AG04449 (cell line): Measurements from ENCODE around the gene FKBP8.

Experiments used
- CTCF ChIA-PET: fragments of 350-600 bp; formaldehyde crosslinking; extraction: SDS; loops from one replicate; lab custom pipeline; 2021; ENCODE audit warnings: antibody characterized with exemption; lab: Yijun Ruan, JAX
- POLR2A ChIA-PET: fragments of 400-600, 350-600 bp; formaldehyde crosslinking; extraction: SDS; loops from one replicate; lab custom pipeline; 2020; ENCODE audit warnings: antibody characterized with exemption, inconsistent platforms; lab: Yijun Ruan, JAX
- DNase-seq: peaks from one replicate; pipeline ENCODE4 v3.0.0-alpha.2; 2010; ENCODE audit warnings: low read depth, low spot score
- H3K4me3 ChIP-seq: 2 replicates; pipeline ENCODE4 v1.5.1; 2011; ENCODE audit warnings: low read depth, mild to moderate bottlenecking, control low read depth, low read length
- CTCF ChIP-seq: IDR thresholded peaks from one replicate; pipeline ENCODE4 v1.5.1; 2011; ENCODE audit warnings: mild to moderate bottlenecking, moderate library complexity, low read length, control low read depth, inconsistent platforms; ENCODE audit not compliant: insufficient read depth; ENCODE audit errors: missing control alignments

FKBP8 gene

GRCh38 chr19:18488403-18488723, 55.0 kb downstream of the FKBP8 start:
- ChIA-PET CTCF (interaction anchor here (0.9 to 4.4 kb wide), 7 partner anchors 8 to 31 kb away, joined by 3 to 26 read pairs (median 4); no protein-coding TSS in a partner anchor), POLR2A (no interaction called here)
- TF ChIP-seq CTCF = peak; percentile 48
- H3K4me3 ChIP-seq = no peak overlapping the region
- no peak for DNase-seq

DNA sequence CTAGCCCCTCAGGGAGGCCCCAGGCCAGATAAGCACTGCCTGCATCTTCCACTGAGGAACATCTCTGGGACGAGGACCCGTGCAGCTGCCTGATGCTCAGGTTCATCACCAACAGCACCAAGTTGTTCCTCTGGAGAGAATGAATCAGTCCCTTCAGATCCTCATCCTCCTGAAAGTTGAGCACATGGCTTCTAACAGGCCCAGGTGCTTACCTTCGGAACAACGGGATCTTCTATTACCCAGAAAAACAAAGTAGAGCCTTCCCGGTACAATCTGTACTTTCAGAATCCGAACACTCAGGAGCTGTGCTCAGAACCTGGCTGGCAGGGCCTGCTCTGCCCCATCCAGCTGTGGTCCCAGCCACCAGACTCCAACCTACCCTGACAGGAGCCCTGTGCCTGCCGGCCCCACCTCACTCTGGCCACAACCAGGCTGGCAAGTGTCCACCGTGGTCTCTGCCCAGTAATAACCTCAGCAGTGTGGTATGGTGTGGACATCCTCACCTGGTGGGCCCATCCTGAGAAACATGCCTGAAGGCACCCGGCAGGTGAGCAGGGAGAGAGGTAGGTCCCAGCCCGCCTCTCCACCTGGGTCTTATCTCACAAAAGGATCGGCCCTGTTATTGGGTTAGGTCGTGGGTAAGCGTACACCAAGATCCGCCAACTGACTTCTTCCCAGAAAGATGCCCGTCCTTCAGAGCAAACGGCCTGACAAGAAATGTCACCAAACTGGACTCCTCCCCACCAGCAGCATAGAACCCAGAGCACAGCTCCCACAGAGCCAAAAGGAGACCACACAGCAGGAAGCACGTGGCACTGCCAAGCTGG, 55.6 kb downstream of the FKBP8 start:
- H3K4me3 ChIP-seq = no peak overlapping the region
- CTCF ChIA-PET = interaction anchor here (0.9 to 4.4 kb wide), 8 partner anchors 8 to 32 kb away, joined by 3 to 26 read pairs (median 4); no protein-coding TSS in a partner anchor
- no peak for TF ChIP-seq CTCF
- POLR2A ChIA-PET = no interaction called here
- DNase-seq = no peak

- TF ChIP-seq CTCF = no peak
- ChIA-PET POLR2A (no interaction called here), CTCF (interaction anchor here (1.2 to 4.4 kb wide), 5 partner anchors 16 to 102 kb away, joined by 4 to 26 read pairs (median 5); partner anchors contain the start of gene REX1BD)
- DNase-seq = no peak
- H3K4me3 ChIP-seq = no peak overlapping the region
These were observed 56.6 kb downstream of the FKBP8 start for GRCh38 chr19:18486746-18487145.

- H3K4me3 ChIP-seq = no peak overlapping the region
- ChIA-PET POLR2A (interaction anchor here (0.5 kb wide), 1 partner anchor 12 kb away, joined by 3 read pairs; no protein-coding TSS in a partner anchor), CTCF (interaction anchor here (1.0 to 4.4 kb wide), 8 partner anchors 9 to 36 kb away, joined by 3 to 26 read pairs (median 3); no protein-coding TSS in a partner anchor)
- no peak for DNase-seq
- TF ChIP-seq CTCF = no peak
These were observed 58.4 kb downstream of the FKBP8 start for GRCh38 chr19:18484992-18485391.

DNA sequence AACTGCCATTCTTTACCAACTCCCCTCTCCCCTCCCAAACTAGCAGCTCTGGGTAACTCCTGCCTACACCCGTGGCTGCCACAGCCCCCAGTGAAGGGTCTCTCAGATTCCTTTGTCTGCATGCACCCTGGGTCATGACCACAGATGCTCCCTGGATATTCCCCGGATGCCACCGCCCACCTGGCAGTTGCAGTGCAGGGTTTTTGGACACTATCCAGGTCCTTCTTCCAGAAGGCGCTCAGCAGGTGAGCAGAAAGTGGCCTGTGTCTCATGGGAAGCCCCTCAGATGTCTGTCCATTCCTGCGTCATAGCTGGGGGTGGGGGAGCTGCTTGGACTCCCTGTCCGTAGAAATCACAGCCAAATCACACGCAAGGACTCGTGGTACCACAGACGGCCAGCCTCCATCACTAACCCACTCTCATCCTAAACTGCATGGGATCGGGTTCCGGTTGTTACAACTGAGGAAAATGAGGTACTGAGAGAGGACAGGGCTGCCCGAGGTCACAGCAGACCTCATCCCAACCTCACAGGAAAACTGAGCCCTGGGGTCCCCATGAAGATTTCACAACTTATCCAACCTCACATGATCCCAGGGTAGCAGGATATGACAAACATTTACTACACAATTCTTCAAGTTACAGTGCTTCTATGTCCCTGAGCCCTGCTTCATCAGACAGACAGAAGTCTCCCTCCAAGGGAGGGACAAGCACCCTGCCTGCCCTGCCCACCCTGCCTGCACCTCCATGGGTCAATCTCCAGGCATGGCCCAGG, 60.1 kb downstream of the FKBP8 start:
- no peak for TF ChIP-seq CTCF
- DNase-seq = no peak
- no peak overlapping the region for H3K4me3 ChIP-seq
- POLR2A ChIA-PET = interaction anchor here (1.1 kb wide), 1 partner anchor 9 kb away, joined by 3 read pairs; no protein-coding TSS in a partner anchor
- CTCF ChIA-PET = interaction anchor here (1.3 to 16.0 kb wide), 3 partner anchors 13 to 105 kb away, joined by 3 to 117 read pairs (median 66); partner anchors contain the start of gene REX1BD
